GM23338 (cell line): ENCODE data around the gene NBPF1.

Source experiments
- EZH2 ChIP-seq: fragments of 200-600 bp; sonication (generic); IDR thresholded peaks from one replicate; pipeline ENCODE4 v1.8.0; 2017; ENCODE audit warnings: antibody characterized with exemption, mild to moderate bottlenecking, low read depth; ENCODE audit not compliant: unreplicated experiment
- JUNB ChIP-seq: IDR thresholded peaks from one replicate; pipeline ENCODE4 v1.6.1; 2016; ENCODE audit warnings: antibody characterized with exemption; ENCODE audit not compliant: unreplicated experiment
- POLR2AphosphoS5 ChIP-seq: IDR thresholded peaks from 2 replicates; pipeline ENCODE4 v1.6.1; 2016; ENCODE audit warnings: antibody characterized with exemption, low read depth
- TF ChIP-seq, protein P1 (sequence below), 2 experiments: fragments of 200-600 bp in 1 of 2; sonication (generic) in 1 of 2; conservative IDR thresholded peaks; 2 replicates each; pipeline versions ENCODE4 v1.5.1 to v1.6.1; 2016 to 2017; ENCODE audit warnings: antibody characterized with exemption in 2 of 2, low read depth in 2 of 2, mild to moderate bottlenecking in 2 of 2, moderate library complexity in 1 of 2
- TF ChIP-seq, protein P2 (sequence below): IDR thresholded peaks from 2 replicates; pipeline ENCODE4 v1.6.1; 2016; ENCODE audit warnings: antibody characterized with exemption
- TF ChIP-seq, protein P3 (sequence below): IDR thresholded peaks from one replicate; pipeline ENCODE4 v1.6.1; 2018; ENCODE audit warnings: antibody characterized with exemption; ENCODE audit not compliant: unreplicated experiment

DNA sequence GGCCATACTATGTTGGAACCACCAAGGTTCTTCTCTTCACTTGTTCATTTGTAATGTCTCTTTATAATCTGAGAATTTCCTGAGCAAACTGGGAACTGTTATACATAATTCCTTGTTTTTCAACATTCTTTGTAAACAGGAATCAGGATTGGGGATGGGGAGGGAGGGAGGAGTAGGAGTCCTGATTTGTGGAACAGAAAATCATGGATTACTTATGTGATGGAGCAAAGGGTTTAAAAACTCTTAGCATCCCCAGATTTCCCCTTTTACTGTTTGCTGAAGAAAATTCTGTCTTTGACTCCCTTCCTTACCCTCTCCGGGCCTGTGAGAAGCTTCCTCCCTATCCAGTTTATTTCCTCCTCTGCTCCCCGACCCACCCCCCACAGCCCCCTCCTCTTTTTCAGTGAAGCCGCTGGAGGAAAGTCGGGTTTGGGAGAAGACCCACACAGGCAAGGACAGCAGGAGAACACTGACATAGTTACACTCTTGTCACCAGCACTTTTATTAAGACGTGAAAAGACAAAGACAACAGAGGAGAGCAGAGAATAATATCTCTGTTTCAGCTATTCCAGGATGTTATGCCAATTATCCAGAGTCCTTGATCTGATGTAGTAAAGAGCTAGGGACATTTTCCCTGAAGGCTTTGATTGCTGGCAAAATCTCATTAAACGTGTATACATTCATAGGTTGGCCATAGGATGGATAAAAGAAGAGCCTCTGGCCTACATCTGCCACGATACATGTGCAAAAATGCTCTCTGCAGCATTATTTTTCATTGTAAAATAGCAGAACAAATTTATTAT lies 4.6 kb upstream of the NBPF1 start:
- TF ChIP-seq EZH2 (no peak), POLR2AphosphoS5 (no peak), JUNB (no peak)
- TF ChIP-seq, protein P1, sequence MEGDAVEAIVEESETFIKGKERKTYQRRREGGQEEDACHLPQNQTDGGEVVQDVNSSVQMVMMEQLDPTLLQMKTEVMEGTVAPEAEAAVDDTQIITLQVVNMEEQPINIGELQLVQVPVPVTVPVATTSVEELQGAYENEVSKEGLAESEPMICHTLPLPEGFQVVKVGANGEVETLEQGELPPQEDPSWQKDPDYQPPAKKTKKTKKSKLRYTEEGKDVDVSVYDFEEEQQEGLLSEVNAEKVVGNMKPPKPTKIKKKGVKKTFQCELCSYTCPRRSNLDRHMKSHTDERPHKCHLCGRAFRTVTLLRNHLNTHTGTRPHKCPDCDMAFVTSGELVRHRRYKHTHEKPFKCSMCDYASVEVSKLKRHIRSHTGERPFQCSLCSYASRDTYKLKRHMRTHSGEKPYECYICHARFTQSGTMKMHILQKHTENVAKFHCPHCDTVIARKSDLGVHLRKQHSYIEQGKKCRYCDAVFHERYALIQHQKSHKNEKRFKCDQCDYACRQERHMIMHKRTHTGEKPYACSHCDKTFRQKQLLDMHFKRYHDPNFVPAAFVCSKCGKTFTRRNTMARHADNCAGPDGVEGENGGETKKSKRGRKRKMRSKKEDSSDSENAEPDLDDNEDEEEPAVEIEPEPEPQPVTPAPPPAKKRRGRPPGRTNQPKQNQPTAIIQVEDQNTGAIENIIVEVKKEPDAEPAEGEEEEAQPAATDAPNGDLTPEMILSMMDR (conservative IDR thresholded peaks at IDR 0.05; ENCODE audit: low read depth in 2 of 2) = no peak
- TF ChIP-seq, protein P2, sequence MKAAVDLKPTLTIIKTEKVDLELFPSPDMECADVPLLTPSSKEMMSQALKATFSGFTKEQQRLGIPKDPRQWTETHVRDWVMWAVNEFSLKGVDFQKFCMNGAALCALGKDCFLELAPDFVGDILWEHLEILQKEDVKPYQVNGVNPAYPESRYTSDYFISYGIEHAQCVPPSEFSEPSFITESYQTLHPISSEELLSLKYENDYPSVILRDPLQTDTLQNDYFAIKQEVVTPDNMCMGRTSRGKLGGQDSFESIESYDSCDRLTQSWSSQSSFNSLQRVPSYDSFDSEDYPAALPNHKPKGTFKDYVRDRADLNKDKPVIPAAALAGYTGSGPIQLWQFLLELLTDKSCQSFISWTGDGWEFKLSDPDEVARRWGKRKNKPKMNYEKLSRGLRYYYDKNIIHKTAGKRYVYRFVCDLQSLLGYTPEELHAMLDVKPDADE = no peak
- TF ChIP-seq, protein P3, sequence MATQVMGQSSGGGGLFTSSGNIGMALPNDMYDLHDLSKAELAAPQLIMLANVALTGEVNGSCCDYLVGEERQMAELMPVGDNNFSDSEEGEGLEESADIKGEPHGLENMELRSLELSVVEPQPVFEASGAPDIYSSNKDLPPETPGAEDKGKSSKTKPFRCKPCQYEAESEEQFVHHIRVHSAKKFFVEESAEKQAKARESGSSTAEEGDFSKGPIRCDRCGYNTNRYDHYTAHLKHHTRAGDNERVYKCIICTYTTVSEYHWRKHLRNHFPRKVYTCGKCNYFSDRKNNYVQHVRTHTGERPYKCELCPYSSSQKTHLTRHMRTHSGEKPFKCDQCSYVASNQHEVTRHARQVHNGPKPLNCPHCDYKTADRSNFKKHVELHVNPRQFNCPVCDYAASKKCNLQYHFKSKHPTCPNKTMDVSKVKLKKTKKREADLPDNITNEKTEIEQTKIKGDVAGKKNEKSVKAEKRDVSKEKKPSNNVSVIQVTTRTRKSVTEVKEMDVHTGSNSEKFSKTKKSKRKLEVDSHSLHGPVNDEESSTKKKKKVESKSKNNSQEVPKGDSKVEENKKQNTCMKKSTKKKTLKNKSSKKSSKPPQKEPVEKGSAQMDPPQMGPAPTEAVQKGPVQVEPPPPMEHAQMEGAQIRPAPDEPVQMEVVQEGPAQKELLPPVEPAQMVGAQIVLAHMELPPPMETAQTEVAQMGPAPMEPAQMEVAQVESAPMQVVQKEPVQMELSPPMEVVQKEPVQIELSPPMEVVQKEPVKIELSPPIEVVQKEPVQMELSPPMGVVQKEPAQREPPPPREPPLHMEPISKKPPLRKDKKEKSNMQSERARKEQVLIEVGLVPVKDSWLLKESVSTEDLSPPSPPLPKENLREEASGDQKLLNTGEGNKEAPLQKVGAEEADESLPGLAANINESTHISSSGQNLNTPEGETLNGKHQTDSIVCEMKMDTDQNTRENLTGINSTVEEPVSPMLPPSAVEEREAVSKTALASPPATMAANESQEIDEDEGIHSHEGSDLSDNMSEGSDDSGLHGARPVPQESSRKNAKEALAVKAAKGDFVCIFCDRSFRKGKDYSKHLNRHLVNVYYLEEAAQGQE = no peak
